Measurements from ENCODE around the gene NADK2.

- TF ChIP-seq POLR2A (IDR thresholded peaks at IDR 0.05) (no peak), CTCF (IDR thresholded peaks at IDR 0.05) (no peak)
Observed at GRCh38 chr5:36193746-36194145, 48.0 kb downstream of the NADK2 start.
